Hepatocyte (in vitro differentiated cells): ENCODE measurements around the gene FBXW5. TPM values are rescaled to one million over a fixed set of nuclear protein-coding genes. Genes with fewer than 3 reads are reported as not detected.

Experiments used
- DNase-seq: peaks from one replicate; pipeline ENCODE4 v3.0.0-alpha.2; 2016; ENCODE audit warnings: low spot score
- H2AFZ ChIP-seq: fragments of 200-600 bp; sonication (generic); 2 replicates; pipeline ENCODE4 v1.6.0; 2016; ENCODE audit warnings: antibody characterized with exemption, mild to moderate bottlenecking
- H3K27ac ChIP-seq: fragments of 200-600 bp; sonication (generic); 2 replicates; pipeline ENCODE4 v1.5.1; 2016; ENCODE audit warnings: mild to moderate bottlenecking
- H3K27me3 ChIP-seq: fragments of 200-600 bp; sonication (generic); 2 replicates; pipeline ENCODE4 v1.6.1; 2016
- H3K36me3 ChIP-seq: fragments of 200-600 bp; sonication (generic); replicated peaks from 2 replicates; pipeline ENCODE4 v1.5.1; 2016; ENCODE audit warnings: low read depth; ENCODE audit not compliant: insufficient read depth
- H3K4me1 ChIP-seq: fragments of 200-600 bp; sonication (generic); 2 replicates; pipeline ENCODE4 v1.5.1; 2016; ENCODE audit warnings: mild to moderate bottlenecking, moderate library complexity; ENCODE audit not compliant: insufficient read depth
- H3K4me2 ChIP-seq: fragments of 200-600 bp; sonication (generic); 2 replicates; pipeline ENCODE4 v1.6.0; 2016
- H3K4me3 ChIP-seq: fragments of 200-600 bp; sonication (generic); 2 replicates; pipeline ENCODE4 v1.5.1; 2016; ENCODE audit warnings: mild to moderate bottlenecking
- H3K79me2 ChIP-seq: fragments of 200-600 bp; sonication (generic); 2 replicates; pipeline ENCODE4 v1.6.0; 2017; ENCODE audit warnings: mild to moderate bottlenecking
- H3K9me2 ChIP-seq: fragments of 200-600 bp; sonication (generic); replicated peaks from 2 replicates; pipeline ENCODE4 v1.6.0; 2017; ENCODE audit warnings: mild to moderate bottlenecking; ENCODE audit not compliant: insufficient read depth
- H3K9me3 ChIP-seq: fragments of 200-600 bp; sonication (generic); 2 replicates; pipeline ENCODE4 v1.5.1; 2016; ENCODE audit warnings: low read depth, mild to moderate bottlenecking
- H4K20me1 ChIP-seq: fragments of 200-600 bp; sonication (generic); 2 replicates; pipeline ENCODE4 v1.6.0; 2016; ENCODE audit warnings: mild to moderate bottlenecking; ENCODE audit not compliant: insufficient read depth, poor library complexity, severe bottlenecking
- EZH2 ChIP-seq: fragments of 200-600 bp; sonication (generic); IDR thresholded peaks from 2 replicates; pipeline ENCODE4 v1.6.1; 2016; ENCODE audit warnings: antibody characterized with exemption, mild to moderate bottlenecking, borderline replicate concordance
- EZH2phosphoT487 ChIP-seq: fragments of 200-600 bp; sonication (generic); IDR thresholded peaks from one replicate; pipeline ENCODE4 v1.6.1; 2018; ENCODE audit warnings: antibody characterized with exemption, mild to moderate bottlenecking, low read depth, moderate library complexity; ENCODE audit not compliant: unreplicated experiment, severe bottlenecking
- WGBS: methylation state at CpG from one replicate; pipeline ENCODE4 v1.1.6; 2016; ENCODE audit warnings: low lambda C conversion rate; ENCODE audit errors: missing lambda C conversion rate; 5-methylcytosine and 5-hydroxymethylcytosine counted together
- polyA plus RNA-seq: library from polyadenylated mRNA; unstranded; fragments of >200 nt; fragmentation: Nextera tagmentation; extraction: Ambion mirVana; gene quantifications from 2 replicates; pipeline ENCODE4 v1.2.1, GENCODE V29; 2016
- total RNA-seq: library from RNA; depleted of rRNA; stranded (reverse); fragments of >200 nt; gene quantifications from 2 replicates; pipeline ENCODE4 v1.2.3, GENCODE V29; 2014
- TF ChIP-seq, protein P1 (sequence below): fragments of 200-600 bp; sonication (generic); IDR thresholded peaks from 2 replicates; pipeline ENCODE4 v1.5.1; 2016; ENCODE audit warnings: antibody characterized with exemption, mild to moderate bottlenecking; ENCODE audit not compliant: poor library complexity

Gene FBXW5
- total and polyA plus RNA-seq, 2 experiments from 2014 or later, result 141 to 172 TPM

DNA sequence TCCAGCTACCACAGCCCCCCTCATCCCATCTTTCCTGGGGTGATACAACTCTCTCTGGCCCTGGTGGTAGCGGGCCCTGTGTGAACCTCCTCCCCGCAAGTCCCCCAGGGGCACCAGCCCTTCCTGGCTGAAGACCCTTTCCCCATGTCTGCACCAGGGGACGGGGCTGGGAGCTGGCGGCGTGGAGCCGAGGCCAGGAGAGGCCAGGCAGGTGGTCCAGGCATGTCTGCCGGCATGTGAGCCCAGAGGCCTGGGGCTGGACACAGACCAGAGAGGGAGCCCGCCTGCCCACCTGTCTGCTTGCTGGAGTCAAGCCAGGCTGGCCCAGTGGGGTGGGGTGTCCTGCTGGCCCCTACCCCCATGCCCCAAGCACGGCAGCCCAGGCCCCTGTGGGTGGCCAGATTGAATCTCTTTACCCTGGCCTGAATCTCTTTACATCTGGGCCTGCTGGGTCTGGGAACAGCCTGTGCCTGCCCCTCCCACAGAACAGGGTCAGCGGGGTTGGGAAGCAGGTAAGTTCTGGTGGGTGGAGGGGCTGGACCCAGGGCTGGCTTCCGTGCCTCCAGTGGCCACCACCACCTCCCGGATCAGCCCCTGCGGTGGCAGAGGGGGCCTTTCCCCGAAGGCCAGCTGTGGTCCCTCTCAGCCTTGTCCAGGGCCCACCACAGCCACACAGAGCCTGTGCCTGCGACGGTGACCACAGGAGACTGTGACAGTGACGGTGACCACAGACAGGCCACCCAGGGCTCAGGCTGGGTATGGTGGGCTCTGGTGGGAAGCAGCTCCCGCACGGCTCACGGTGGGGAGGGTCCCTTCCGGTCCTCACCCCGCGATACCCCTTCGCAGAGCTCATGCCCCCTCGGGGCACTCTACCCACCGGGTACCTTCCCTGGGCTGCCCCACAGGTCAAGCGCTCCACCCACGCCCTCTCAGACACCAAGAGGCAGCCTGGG is 14.6 kb upstream of the FBXW5 start:
- Histone ChIP-seq H3K27me3 (no peaks in the 10 kb centered on the region), H3K9me2 (no peaks in the 10 kb centered on the region), H3K9me3 (no peaks in the 10 kb centered on the region), H3K4me3 (no peak overlapping the region), H4K20me1 (no peaks in the 10 kb centered on the region), H3K4me2 (no peak overlapping the region), H3K4me1 (no peaks in the 10 kb centered on the region), H3K36me3 (no peaks in the 10 kb centered on the region), H2AFZ (no peak overlapping the region), H3K79me2 (no peaks in the 10 kb centered on the region), H3K27ac (no peak overlapping the region)
- TF ChIP-seq, protein P1, sequence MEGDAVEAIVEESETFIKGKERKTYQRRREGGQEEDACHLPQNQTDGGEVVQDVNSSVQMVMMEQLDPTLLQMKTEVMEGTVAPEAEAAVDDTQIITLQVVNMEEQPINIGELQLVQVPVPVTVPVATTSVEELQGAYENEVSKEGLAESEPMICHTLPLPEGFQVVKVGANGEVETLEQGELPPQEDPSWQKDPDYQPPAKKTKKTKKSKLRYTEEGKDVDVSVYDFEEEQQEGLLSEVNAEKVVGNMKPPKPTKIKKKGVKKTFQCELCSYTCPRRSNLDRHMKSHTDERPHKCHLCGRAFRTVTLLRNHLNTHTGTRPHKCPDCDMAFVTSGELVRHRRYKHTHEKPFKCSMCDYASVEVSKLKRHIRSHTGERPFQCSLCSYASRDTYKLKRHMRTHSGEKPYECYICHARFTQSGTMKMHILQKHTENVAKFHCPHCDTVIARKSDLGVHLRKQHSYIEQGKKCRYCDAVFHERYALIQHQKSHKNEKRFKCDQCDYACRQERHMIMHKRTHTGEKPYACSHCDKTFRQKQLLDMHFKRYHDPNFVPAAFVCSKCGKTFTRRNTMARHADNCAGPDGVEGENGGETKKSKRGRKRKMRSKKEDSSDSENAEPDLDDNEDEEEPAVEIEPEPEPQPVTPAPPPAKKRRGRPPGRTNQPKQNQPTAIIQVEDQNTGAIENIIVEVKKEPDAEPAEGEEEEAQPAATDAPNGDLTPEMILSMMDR, result no peak
- 86% methylated on average over 28 of the region's 28 CpGs for WGBS
- no peak for DNase-seq

DNA sequence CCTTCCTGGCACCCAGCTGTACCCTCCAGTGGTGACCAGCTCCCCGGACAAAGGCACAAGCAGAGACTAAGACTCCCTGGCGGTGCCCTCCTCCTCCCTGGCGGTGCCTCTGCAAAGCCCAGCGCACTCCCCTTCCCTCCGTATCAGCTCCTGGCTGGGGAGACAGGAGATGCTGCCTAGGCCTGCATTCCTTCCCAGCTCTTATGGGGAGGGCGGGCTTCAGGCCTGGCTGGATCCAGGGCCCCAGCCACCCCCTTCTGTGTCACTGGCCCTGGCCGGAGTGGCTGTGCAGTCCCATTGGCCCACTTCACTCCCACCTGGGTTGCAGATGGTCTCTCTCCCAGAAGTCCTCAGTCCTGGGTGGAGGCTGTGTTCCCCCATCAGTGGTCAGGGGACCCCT is 13.9 kb upstream of the FBXW5 start:
- Histone ChIP-seq H3K27ac (no peak overlapping the region), H3K4me2 (no peak overlapping the region), H4K20me1 (no peaks in the 10 kb centered on the region), H3K27me3 (no peaks in the 10 kb centered on the region), H3K36me3 (no peaks in the 10 kb centered on the region), H3K9me2 (no peaks in the 10 kb centered on the region), H2AFZ (no peak overlapping the region), H3K4me3 (no peak overlapping the region), H3K79me2 (no peaks in the 10 kb centered on the region), H3K9me3 (no peaks in the 10 kb centered on the region), H3K4me1 (no peaks in the 10 kb centered on the region)
- 97% methylated on average over 7 of the region's 7 CpGs for WGBS
- TF ChIP-seq EZH2phosphoT487 (no peak), EZH2 (no peak)
- TF ChIP-seq, protein P1, result no peak
- DNase-seq, result no peak

DNA sequence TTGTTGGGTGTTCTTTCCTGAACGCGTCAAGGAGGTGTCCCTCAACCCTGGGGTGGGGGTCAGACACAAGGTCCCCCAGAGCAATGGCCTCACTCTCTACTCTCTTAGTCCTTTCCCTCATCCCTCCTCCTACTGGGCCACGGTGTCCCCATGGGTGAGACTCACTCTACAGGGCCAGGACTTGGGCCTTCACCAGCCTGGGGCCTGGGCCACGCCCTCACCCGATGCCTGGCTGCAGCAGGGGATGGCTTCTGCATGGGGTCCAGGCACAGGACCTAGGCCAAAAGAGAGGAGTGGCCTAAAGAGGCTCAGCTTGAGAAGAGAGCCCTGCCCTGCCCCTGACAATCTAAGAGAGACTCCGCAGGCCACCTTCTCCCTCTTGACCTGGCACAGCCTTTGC is 13.4 kb upstream of the FBXW5 start:
- no peak overlapping the region for H2AFZ ChIP-seq
- TF ChIP-seq, protein P1, result no peak
- TF ChIP-seq EZH2phosphoT487, result no peak
- no peak for TF ChIP-seq EZH2
- no peaks in the 10 kb centered on the region for H3K9me2 ChIP-seq
- DNase-seq, result no peak
- no peaks in the 10 kb centered on the region for H3K36me3 ChIP-seq
- no peak overlapping the region for H3K4me3 ChIP-seq
- no peaks in the 10 kb centered on the region for H3K9me3 ChIP-seq
- no peaks in the 10 kb centered on the region for H4K20me1 ChIP-seq
- no peak overlapping the region for H3K27ac ChIP-seq
- H3K4me1 ChIP-seq, result no peaks in the 10 kb centered on the region
- no peaks in the 10 kb centered on the region for H3K27me3 ChIP-seq
- no peaks in the 10 kb centered on the region for H3K79me2 ChIP-seq
- no peak overlapping the region for H3K4me2 ChIP-seq
- 94% methylated on average over 6 of the region's 6 CpGs for WGBS

DNA sequence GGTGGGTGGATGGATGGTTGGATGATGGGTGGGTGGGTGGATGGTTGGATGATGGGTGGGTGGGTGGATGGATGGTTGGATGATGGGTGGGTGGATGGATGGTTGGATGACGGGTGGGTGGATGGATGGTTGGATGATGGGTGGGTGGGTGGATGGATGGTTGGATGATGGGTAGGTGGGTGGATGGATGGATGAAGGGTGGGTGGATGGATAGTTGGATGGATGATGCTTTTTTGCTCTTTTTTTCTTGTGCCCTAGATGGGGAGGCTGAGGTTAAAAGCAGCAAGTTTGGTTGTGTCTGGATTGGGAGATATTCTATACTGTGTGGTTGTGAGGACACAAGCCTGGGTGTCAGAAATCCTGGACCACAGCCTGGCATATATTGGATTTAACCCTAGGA is 12.9 kb upstream of the FBXW5 start:
- no peak overlapping the region for H3K27ac ChIP-seq

More for the DNA sequence above, 12.9 kb upstream of the FBXW5 start:
- H3K9me2 ChIP-seq, result no peaks in the 10 kb centered on the region
- no peak overlapping the region for H3K4me2 ChIP-seq
- H3K36me3 ChIP-seq, result no peaks in the 10 kb centered on the region
- H3K4me1 ChIP-seq, result no peaks in the 10 kb centered on the region
- H3K79me2 ChIP-seq, result no peaks in the 10 kb centered on the region
- TF ChIP-seq EZH2 (no peak), EZH2phosphoT487 (no peak)
- TF ChIP-seq, protein P1, result no peak
- no peaks in the 10 kb centered on the region for H4K20me1 ChIP-seq
- no peak for DNase-seq
- H3K9me3 ChIP-seq, result no peaks in the 10 kb centered on the region
- H3K27me3 ChIP-seq, result no peaks in the 10 kb centered on the region
- no peak overlapping the region for H3K4me3 ChIP-seq
- WGBS, result no CpG with 5 or more reads among the region's 1 CpG
- no peak overlapping the region for H2AFZ ChIP-seq
